ENCODE measurements around the gene DNPH1. TPM values are rescaled to one million over a fixed set of nuclear protein-coding genes. Genes with fewer than 3 reads are reported as not detected.
A peak's percentile ranks its signal among the peaks of the same experiment; 100 is the strongest.

Gene DNPH1
- total RNA-seq, 1 donor from 2014 or later: 31.2 TPM

DNA sequence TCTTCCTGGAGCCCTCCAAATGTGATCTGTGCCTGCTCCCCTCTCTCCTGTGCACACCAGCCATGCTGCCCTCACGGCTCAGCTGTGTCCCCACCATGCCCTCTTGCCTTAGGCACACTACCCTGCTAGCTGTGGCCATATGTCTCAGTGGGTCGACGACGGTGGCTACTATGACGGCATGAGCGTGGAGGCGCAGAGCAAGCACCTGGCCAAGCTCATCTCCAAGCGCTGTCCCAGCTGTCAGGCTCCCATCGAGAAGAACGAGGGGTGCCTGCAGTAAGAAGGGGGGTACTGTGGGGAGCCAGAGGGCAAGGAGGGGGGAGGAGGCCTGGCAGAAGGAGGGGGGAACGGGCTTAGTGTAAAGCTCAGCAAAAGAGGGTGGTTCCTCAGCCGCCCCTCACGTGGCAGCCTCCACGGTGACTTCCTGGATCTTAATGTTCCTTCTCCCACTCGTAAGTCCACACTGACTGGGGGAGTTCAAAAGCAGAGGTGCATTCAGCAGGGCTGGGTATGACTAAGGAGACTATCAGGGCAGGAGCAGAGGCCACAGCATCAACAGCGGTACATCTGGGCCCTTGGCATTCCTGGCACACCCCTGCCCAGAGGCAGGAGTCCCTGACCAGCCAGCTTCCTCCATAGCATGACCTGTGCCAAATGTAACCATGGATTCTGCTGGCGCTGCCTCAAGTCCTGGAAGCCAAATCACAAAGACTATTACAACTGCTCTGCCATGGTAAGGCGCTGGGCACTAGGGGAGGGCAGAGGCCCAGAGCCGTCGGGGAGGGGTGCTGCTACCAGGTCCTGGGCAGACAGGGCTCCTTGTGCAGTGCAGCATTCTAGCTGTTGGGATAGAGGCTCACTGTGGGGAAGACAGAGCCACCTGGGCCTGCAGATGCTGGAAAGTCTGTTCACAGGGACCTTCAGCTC, 8.0 kb downstream of the DNPH1 start:
- intact Hi-C loops (cut with micrococcal nuclease): no loop called here
- ATAC-seq: peak; percentile 47
- DNase-seq: peak; percentile 29

DNA sequence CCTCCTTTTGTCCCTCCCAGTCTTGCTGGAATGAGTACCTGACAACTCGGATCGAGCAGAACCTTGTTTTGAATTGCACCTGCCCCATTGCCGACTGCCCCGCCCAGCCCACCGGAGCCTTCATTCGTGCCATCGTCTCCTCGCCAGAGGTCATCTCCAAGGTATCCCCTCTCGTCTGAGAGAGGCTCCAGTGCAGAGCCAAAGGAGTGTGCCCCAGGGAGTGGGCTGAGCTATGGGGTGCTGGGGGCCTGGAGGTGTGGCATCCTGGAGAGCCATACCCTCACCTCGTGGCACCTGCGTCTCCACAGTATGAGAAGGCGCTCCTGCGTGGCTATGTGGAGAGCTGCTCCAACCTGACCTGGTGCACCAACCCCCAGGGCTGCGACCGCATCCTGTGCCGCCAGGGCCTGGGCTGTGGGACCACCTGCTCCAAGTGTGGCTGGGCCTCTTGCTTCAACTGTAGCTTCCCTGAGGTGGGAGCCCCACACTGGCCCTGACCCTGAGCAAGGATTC, 8.8 kb downstream of the DNPH1 start:
- intact Hi-C loops (cut with micrococcal nuclease): no loop called here
- DNase-seq (no peak), ATAC-seq (no peak)

DNA sequence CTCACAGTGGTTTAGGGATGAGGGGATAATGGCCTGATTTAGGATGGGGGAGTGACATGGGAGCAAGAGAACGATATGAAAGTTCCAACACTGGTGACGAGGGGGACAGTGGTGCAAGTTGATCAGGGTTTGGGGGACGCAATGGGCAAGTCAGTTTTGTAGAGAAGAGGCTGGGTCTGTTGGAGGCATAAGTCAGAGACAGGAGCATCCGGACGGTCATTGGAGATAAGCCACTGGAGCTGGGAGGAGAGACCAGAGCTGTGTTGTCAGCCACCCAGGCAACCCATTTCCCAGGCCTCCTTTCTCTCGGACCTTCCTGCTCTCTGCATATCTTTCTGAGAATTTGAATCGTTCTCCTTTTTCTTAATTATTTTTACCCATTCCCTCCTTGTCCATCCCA, 9.5 kb downstream of the DNPH1 start:
- ATAC-seq: no peak
- DNase-seq: no peak
- intact Hi-C loops (cut with micrococcal nuclease): no loop called here

DNA sequence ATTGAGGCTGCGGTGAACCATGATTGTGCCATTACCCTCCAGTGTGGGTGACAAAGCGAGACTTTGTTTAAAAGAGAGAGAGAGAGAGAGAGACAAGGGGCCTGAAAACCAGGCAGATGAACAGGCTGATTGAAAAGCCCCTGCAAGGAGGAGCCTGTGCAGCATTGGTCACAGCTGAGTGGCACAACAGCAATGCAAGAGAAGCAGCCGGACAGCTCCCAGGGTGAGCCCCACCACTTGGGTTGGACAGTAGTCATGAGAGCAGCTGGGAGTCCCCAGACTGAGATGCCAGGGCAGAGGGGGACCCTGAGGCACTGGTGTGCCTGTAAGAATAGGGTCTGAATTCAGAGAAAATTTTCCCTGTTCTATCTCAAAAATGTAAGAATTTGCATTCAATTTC, 10.2 kb downstream of the DNPH1 start:
- no peak for ATAC-seq
- intact Hi-C loops (cut with micrococcal nuclease): no loop called here
- no peak for DNase-seq

DNA sequence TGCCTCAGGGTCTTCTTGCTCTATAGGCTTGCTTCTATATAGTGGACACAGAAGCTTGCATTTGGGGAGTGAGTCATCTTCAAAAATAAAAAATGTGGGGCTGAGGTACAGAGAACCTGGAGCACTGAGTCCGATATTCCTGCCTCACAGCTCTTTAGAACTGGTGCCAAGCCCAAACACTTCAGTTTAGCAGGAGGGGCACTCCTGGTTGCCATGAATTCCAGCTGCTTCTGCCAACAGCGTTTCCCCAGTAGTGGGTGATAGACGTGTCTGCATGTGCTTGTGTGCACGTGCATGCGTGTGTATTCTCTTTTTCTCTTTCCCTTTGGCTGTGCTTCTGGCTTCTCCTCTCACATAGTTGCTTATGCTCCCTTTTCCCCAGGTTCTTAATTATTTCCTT, 11.9 kb downstream of the DNPH1 start:
- intact Hi-C loops (cut with micrococcal nuclease): no loop called here
- ATAC-seq: peak; percentile 59
- DNase-seq: no peak

DNA sequence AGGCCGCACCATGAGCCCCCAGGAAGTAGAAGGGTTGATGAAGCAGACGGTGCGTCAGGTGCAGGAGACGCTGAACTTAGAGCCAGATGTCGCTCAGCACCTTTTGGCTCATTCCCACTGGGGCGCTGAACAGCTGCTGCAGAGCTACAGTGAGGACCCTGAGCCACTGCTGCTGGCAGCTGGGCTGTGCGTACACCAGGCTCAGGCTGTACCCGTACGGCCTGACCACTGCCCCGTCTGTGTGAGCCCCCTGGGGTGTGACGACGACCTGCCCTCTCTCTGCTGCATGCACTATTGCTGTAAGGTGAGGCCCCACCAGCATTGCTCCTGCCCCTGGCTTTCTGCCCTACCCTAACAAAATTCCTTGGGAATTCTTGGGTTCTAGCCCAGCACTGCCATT, 13.1 kb downstream of the DNPH1 start:
- DNase-seq (no peak), ATAC-seq (no peak)
- intact Hi-C loops (cut with micrococcal nuclease): no loop called here

DNA sequence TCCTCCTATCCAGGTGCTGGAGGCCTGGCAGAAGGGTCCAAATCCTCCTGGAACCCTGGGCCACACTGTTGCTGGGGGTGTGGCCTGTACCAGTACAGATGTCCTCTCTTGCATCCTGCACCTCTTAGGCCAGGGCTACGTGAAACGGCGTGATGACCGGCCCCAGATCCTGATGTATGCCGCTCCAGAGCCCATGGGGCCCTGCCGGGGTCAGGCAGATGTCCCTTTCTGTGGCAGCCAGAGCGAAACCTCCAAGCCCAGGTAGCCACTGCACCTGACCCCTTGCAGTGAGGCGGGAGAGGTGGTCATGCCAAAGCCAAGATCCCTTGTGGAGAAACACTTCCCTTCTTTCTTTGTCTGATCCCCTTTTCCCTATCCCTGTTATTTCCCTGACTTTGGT, 14.2 kb downstream of the DNPH1 start:
- no peak for ATAC-seq
- DNase-seq: no peak
- intact Hi-C loops (cut with micrococcal nuclease): no loop called here

DNA sequence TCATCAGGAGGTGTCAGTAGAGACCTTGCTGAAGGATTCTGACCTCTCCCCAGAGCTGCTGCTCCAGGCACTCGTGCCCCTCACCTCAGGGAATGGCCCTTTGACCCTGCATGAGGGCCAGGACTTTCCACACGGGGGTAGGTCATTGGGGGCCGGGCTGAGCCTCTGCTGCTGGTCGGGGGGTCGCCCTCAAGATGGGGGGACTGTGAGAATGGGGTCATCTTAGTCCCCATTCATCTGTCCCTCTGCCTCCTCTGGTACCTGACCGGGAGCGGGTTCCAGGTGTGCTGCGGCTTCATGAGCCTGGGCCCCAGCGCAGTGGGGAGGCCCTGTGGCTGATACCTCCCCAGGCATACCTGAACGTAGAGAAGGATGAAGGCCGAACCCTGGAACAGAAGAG, 15.8 kb downstream of the DNPH1 start:
- DNase-seq: no peak
- intact Hi-C loops (cut with micrococcal nuclease): no loop called here
- ATAC-seq: no peak

DNA sequence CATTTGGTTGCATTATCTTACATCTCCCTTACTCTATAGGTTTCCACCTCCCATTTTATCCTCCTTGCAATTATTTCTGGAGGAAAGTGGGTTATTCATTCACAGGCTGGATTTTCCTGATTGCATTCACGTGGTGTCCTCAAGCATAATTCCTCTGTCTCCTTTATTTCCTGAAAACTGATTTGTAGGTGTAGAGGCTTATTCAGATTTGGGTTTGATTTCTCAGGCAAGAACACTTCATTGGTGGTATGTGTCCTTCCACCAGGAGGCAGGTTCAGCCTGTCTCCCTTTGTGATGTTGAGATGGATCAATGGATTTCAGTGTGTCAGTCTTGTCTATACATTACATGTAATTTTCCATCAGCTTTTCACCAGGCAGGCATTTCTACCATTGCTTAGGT, 17.3 kb downstream of the DNPH1 start:
- intact Hi-C loops (cut with micrococcal nuclease): no loop called here
- DNase-seq (no peak), ATAC-seq (no peak)

DNA sequence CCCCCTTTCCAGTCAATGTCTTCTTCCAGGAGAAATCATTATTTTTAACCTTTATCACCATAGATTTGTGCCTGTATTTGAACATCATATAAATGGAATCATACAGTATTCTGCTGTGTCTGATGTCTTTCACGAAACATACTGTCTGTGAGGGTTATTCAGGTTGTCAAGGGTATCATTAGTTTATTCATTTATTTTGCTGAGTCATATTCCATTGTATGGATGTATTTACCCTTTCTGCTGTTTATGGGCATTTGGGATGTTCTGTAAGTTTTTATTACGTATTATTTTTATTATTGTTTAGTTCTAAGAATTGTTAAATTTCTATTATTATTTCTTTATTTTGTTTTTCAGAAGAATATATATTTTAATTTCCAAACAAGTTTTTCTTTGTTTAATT, 22.0 kb downstream of the DNPH1 start:
- DNase-seq (no peak), ATAC-seq (no peak)
- intact Hi-C loops (cut with micrococcal nuclease): no loop called here

DNA sequence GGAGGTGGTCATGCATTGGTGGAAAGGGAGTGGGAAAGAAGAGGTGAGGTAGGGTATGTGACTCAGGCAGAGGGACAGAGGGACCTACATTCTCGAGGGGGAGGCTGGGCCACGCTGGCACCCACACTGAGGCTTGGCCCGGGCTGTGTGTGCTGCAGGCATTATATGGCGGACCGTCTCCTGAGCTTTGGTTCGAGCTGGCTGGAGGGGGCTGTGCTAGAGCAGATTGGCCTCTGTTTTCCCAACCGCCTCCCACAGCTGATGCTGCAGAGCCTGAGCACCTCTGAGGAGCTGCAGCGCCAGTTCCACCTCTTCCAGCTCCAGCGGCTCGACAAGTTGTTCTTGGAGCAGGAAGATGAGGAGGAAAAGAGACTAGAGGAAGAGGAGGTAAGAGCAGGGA, 23.4 kb downstream of the DNPH1 start:
- intact Hi-C loops (cut with micrococcal nuclease): no loop called here
- ATAC-seq (no peak), DNase-seq (no peak)

DNA sequence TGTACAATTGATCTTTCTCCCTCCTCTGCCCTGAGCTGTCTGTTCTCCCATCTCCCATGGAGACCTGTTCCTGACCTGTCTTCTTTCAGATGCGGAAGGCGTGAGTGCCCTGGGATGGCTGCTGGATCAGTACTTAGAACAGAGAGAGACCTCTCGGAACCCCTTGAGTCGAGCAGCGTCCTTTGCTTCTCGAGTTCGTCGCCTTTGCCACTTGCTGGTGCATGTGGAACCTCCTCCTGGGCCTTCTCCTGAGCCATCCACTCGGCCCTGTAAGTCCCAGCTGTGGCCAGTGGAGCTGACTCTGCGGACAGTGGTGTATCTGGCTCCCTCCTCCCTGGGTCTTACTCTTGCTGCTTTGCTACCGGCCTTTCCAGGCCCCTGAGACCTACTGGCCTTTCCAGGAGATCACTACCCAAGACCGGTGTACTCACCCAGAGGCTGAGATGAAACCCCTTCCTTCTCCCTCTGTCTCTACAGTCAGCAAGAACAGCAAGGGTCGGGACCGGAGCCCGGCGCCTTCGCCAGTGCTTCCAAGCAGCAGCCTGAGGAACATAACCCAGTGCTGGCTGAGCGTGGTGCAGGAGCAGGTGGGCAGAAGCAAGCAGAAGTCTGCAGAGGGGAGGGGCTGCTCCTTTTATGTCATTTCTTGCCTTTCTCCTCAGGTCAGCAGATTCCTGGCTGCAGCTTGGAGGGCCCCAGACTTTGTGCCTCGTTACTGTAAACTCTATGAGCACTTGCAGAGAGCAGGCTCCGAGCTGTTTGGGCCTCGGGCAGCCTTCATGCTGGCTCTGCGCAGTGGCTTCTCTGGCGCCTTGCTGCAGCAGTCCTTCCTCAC, 24.8 kb downstream of the DNPH1 start:
- intact Hi-C loops (cut with micrococcal nuclease): no loop called here
- no peak for DNase-seq
- ATAC-seq: no peak

DNA sequence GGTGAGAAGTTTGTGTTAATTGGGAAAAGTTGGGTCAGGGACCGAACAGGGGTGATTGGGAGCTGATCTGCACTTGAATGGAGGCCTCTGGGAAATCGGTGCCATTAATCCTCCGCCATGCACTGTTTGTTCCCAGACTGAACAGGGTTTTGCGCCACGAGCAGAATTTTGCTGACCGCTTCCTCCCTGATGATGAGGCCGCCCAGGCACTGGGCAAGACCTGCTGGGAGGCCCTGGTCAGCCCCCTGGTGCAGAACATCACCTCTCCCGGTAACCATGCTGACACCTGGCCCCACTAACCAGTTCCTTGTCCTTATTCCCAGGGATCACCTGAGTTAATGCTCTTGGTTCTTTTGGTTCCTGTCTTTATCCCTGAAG, 25.6 kb downstream of the DNPH1 start:
- intact Hi-C loops (cut with micrococcal nuclease): no loop called here
- DNase-seq (no peak), ATAC-seq (no peak)

DNA sequence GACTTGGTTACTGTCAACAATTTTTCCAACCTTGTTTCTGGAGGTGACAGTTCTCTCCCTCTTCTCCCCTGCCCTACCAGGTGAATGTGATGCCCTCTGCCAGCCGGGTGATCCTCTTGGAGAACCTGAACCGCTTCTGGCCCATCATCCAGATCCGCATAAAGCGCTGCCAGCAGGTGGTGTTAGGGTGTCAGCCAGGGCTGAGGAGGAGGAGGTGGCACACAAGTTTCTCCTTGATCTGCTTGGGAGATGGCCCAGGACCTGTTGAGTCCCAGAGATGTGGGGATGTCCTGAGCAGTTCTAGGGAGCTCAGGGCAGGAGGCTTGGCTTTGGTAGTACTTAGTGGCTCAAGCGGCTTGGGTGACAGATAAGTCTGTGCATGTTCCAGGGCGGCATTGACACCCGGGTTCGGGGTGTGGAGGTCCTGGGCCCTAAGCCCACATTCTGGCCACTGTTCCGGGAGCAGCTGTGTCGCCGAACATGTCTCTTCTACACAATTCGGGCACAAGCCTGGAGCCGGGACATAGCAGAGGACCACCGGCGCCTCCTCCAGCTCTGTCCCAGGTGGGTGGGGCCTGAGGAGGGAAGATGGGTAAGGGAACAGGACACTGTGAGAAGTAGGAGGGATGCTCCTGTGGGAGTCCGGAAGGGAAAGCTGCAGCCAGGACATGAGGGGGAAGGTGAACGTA, 26.1 kb downstream of the DNPH1 start:
- intact Hi-C loops (cut with micrococcal nuclease): no loop called here
- DNase-seq (no peak), ATAC-seq (no peak)

DNA sequence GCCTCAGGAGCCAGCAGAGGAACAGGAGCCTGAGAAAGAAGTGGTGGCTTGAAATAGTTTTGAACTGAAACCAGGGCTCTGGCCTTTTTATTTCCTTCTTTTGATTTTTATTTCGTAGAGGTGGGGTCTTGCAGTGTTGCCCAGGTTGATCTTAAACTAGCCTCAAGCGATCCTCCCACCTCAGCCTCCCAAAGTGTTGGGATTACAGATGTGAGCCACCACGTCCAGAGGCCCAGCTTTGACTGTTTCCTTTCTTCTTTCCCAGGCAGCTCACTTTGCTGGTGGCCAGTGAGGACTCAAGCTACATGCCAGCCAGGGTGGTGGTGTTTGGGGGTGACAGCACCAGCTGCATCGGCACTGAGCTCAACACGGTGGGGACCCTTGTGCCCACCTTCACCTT, 26.8 kb downstream of the DNPH1 start:
- intact Hi-C loops (cut with micrococcal nuclease): no loop called here
- no peak for DNase-seq
- no peak for ATAC-seq

DNA sequence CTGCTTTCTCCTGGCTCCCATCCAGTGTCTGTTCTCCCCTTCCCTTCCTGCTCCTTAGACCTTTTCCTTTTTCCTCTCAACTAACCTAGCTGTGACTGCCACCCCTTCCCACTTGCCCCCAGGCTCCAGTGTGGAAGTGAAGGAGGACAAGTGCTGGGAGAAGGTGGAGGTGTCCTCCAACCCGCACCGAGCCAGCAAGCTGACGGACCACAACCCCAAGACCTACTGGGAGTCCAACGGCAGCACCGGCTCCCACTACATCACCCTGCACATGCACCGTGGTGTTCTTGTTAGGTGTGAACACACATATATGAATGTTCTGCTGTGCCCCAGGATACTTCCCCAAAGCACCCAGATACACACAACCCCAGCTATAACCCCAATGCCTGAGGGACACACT, 28.7 kb downstream of the DNPH1 start:
- intact Hi-C loops (cut with micrococcal nuclease): no loop called here
- no peak for ATAC-seq
- no peak for DNase-seq

DNA sequence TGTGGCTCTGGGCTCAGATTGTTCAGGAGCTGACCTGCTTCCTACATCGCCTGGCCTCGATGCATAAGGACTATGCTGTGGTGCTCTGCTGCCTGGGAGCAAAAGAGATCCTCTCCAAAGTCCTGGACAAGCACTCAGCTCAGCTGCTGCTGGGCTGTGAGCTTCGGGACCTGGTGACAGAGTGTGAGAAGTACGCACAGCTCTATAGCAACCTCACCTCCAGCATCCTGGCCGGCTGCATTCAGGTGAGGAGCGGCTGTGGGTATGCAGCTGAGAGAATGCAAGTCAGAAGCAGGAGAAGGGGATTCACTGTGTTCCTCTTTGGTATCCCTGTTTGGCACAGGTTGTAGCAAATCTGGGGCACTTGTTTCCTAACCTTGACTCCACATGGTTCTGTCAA, 29.4 kb downstream of the DNPH1 start:
- ATAC-seq (no peak), DNase-seq (no peak)
- intact Hi-C loops (cut with micrococcal nuclease): no loop called here

DNA sequence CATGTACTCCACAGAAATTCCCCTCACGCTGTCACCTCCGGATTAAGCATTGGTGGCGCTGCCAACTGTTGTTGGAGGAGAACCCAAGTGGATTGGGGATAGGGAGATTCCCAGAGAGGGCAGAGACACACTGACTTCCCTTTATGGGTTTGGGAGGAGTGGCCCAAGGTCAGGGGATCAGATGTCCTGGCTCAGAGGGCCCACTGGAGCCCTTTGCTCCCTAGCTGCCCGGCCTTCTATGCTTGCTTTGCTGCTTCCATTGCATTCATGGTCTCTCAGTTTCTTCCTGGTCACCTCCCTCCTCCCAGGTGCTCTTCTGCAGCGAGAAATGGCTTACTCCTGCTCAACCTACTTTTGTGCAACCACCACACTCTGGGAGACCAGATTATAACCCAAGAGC, 32.9 kb downstream of the DNPH1 start:
- ATAC-seq: no peak
- intact Hi-C loops (cut with micrococcal nuclease): no loop called here

DNA sequence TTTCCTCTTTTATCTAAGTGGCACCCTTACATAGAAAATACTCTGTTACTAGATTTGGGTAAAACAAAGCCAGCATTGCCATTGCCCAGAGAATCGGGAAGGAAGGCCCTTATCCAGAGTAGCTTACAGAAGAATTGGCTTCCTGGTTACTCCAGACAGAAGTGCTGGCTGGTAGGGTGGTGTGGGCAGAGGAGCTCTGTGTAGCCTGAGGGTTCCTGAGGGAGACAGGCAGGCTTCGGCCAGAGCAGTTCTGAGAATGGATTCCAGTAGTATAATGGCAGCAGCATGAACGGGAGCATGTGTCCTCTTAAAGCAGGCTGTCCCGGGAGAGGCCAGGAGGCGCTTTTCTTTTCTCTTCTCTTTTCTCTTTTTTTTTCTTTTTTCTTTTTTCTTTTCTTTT, 35.4 kb downstream of the DNPH1 start:
- DNase-seq (no peak), ATAC-seq (no peak)
- intact Hi-C loops (cut with micrococcal nuclease): no loop called here

More for the DNA sequence above, 32.9 kb downstream of the DNPH1 start:
- DNase-seq: no peak

DNA sequence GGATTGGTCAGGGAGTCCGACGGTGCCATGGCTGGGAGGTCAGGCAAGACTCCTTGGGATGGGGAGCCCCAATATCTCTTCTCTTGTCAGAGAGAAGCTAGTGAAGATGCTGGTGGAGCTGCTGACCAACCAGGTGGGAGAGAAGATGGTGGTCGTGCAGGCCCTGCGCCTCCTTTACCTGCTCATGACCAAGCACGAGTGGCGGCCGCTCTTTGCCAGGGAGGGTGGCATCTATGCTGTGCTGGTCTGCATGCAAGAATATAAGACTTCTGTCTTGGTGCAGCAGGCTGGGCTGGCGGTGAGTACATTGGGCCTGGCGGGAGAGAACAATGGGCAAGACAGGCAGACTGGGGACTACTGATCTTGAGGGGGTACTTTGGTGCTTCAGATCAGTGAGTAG, 36.4 kb downstream of the DNPH1 start:
- intact Hi-C loops (cut with micrococcal nuclease): no loop called here
- ATAC-seq: no peak
- DNase-seq: no peak
